GM12878 (cell line): ENCODE results near the gene SH3BP5. TPM values are rescaled to one million over a fixed set of nuclear protein-coding genes. Genes with fewer than 3 reads are reported as not detected.

Experiments
- ATAC-seq: fragments of 200-7000 bp; cut with Tn5 transposase; 3 replicates; pipeline ENCODE4 v1.9.1; 2020; ENCODE audit warnings: mild to moderate bottlenecking, moderate library complexity
- BruUV-seq: library from RNA; stranded (reverse); fragments of 400-500 nt; replicated peaks from 2 replicates; lab custom pipeline; 2021; lab: Mats Ljungman, UMichigan
- CTCF ChIA-PET: fragments of 300-600 bp; sonication (Branson Sonifier 250); formaldehyde crosslinking; extraction: SDS; loops from one replicate; lab custom pipeline; 2021; ENCODE audit warnings: inconsistent platforms; lab: Yijun Ruan, JAX
- POLR2A ChIA-PET: fragments of 350-600 bp; formaldehyde crosslinking; extraction: SDS; loops from one replicate; lab custom pipeline; 2021; ENCODE audit warnings: inconsistent platforms; lab: Charles Lee
- RAD21 ChIA-PET: fragments of 300-600 bp; sonication (Branson Sonifier 250); formaldehyde crosslinking; loops from one replicate; lab custom pipeline; 2023; ENCODE audit warnings: antibody characterized with exemption; ENCODE audit not compliant: unreplicated experiment; lab: Charles Lee
- SMC1A ChIA-PET: fragments of 300-600 bp; sonication (Branson Sonifier 250); formaldehyde crosslinking; loops from one replicate; lab custom pipeline; 2023; ENCODE audit not compliant: unreplicated experiment, uncharacterized antibody; lab: Charles Lee
- DNase-seq: peaks from one replicate; pipeline ENCODE4 v3.0.0-alpha.2; 2011; ENCODE audit warnings: low read depth, low spot score
- FAIRE-seq: peaks from 3 replicates; lab custom pipeline; 2011; peaks lifted over from hg19 to GRCh38; lab: Jason Lieb, UNC
- H2AFZ ChIP-seq: 2 replicates; pipeline ENCODE4 v1.6.0; 2011; ENCODE audit warnings: low read depth, low read length, control low read depth; ENCODE audit not compliant: control insufficient read depth
- H3K27ac ChIP-seq: 2 replicates; pipeline ENCODE4 v1.5.1; 2011; ENCODE audit warnings: control low read depth; ENCODE audit not compliant: control insufficient read depth, insufficient read depth
- H3K27me3 ChIP-seq, 2 experiments: replicated peaks in 1 of 2; 2 replicates each; pipeline versions ENCODE4 v1.6.0 to v1.6.1; 2011; ENCODE audit warnings: low read length in 1 of 2; ENCODE audit not compliant: control insufficient read depth in 2 of 2, insufficient read depth in 2 of 2
- H3K36me3 ChIP-seq, 2 experiments: 2 replicates each; pipeline ENCODE4 v1.5.1; 2011; ENCODE audit warnings: low read length in 1 of 2; ENCODE audit not compliant: control insufficient read depth in 2 of 2, insufficient read depth in 2 of 2
- H3K4me1 ChIP-seq: 2 replicates; pipeline ENCODE4 v1.6.1; 2011; ENCODE audit warnings: mild to moderate bottlenecking, low read length, moderate library complexity, mixed read lengths; ENCODE audit not compliant: control insufficient read depth, insufficient read depth
- H3K4me2 ChIP-seq: 2 replicates; pipeline ENCODE4 v1.6.0; 2011; ENCODE audit warnings: control low read depth; ENCODE audit not compliant: control insufficient read depth, insufficient read depth
- H3K4me3 ChIP-seq: fragments of 200-600 bp; sonication (generic); 2 replicates; pipeline ENCODE4 v1.5.1; 2016
- H3K79me2 ChIP-seq: 2 replicates; pipeline ENCODE4 v1.6.0; 2011; ENCODE audit warnings: low read length; ENCODE audit not compliant: control insufficient read depth, insufficient read depth
- H3K9ac ChIP-seq: 2 replicates; pipeline ENCODE4 v1.8.0; 2011; ENCODE audit warnings: low read length, control low read depth, mixed read lengths; ENCODE audit not compliant: control insufficient read depth, insufficient read depth
- H3K9me3 ChIP-seq: replicated peaks from 3 replicates; pipeline ENCODE4 v1.5.1; 2011; ENCODE audit warnings: mild to moderate bottlenecking, low read length; ENCODE audit not compliant: control insufficient read depth, insufficient read depth
- H4K20me1 ChIP-seq: 2 replicates; pipeline ENCODE4 v1.6.0; 2011; ENCODE audit not compliant: control insufficient read depth, insufficient read depth
- ATF7 ChIP-seq: fragments of 450-650 bp; IDR thresholded peaks from 2 replicates; pipeline ENCODE4 v1.6.1; 2016; ENCODE audit warnings: low read depth, mild to moderate bottlenecking
- BCL11A ChIP-seq: IDR thresholded peaks from 2 replicates; pipeline ENCODE4 v1.6.1; 2011; ENCODE audit warnings: low read depth, low read length
- CBX5 ChIP-seq: sonication (generic); IDR thresholded peaks from 2 replicates; pipeline ENCODE4 v1.6.1; 2016; ENCODE audit warnings: low read depth, moderate library complexity, mild to moderate bottlenecking, inconsistent platforms
- CHD1 ChIP-seq: IDR thresholded peaks from 2 replicates; pipeline ENCODE4 v1.6.1; 2012; ENCODE audit warnings: low read depth, low read length, improper control_type of control experiment
- CREB1 ChIP-seq: IDR thresholded peaks from 2 replicates; pipeline ENCODE4 v1.6.1; 2012; ENCODE audit warnings: low read depth, mild to moderate bottlenecking, inconsistent platforms
- EP300 ChIP-seq, 2 experiments: fragments of 150-350 bp in 1 of 2; IDR thresholded peaks; 2 replicates each; pipeline ENCODE4 v1.6.1; 2011 to 2012; ENCODE audit warnings: low read depth in 2 of 2, low read length in 2 of 2, borderline replicate concordance in 1 of 2, improper control_type of control experiment in 1 of 2, inconsistent platforms in 1 of 2; ENCODE audit not compliant: control insufficient read depth in 1 of 2
- FOS ChIP-seq: IDR thresholded peaks from 3 replicates; pipeline ENCODE4 v1.6.1; 2011; ENCODE audit warnings: borderline replicate concordance; ENCODE audit not compliant: insufficient read length; ENCODE audit errors: extremely low read depth
- IRF3 ChIP-seq: fragments of 450-650 bp; IDR thresholded peaks from 2 replicates; pipeline ENCODE4 v1.6.1; 2014; ENCODE audit warnings: mild to moderate bottlenecking
- MEF2B ChIP-seq: fragments of 450-650 bp; IDR thresholded peaks from 2 replicates; pipeline ENCODE4 v1.6.1; 2018; ENCODE audit warnings: mild to moderate bottlenecking, moderate library complexity; ENCODE audit not compliant: partially characterized antibody, poor library complexity, severe bottlenecking
- NBN ChIP-seq: fragments of 450-650 bp; IDR thresholded peaks from 2 replicates; pipeline ENCODE4 v1.6.1; 2016
- NFXL1 ChIP-seq: fragments of 450-650 bp; IDR thresholded peaks from 2 replicates; pipeline ENCODE4 v1.6.1; 2017; ENCODE audit warnings: antibody characterized with exemption, mild to moderate bottlenecking, borderline replicate concordance
- RFX5 ChIP-seq: IDR thresholded peaks from 2 replicates; pipeline ENCODE4 v1.6.1; 2011; ENCODE audit warnings: low read depth, low read length, improper control_type of control experiment
- ZNF217 ChIP-seq: fragments of 450-650 bp; IDR thresholded peaks from 2 replicates; pipeline ENCODE4 v1.6.1; 2017; ENCODE audit warnings: antibody characterized with exemption, mild to moderate bottlenecking
- ZNF24 ChIP-seq: fragments of 450-650 bp; IDR thresholded peaks from 2 replicates; pipeline ENCODE4 v1.6.1; 2017; ENCODE audit warnings: antibody characterized with exemption, mild to moderate bottlenecking
- in situ Hi-C: fragments of 300-500 bp; cut with MboI; formaldehyde crosslinking; loops from 9 replicates; pipeline ENCODE4 v1.14.3; 2018; ENCODE audit warnings: mixed read lengths
- intact Hi-C: fragments of 100-400 bp; cut with micrococcal nuclease; formaldehyde crosslinking; loops from one replicate; pipeline ENCODE4 v1.14.2; 2022; ENCODE audit not compliant: unreplicated experiment
- polyA plus RNA-seq, 11 experiments: library from polyadenylated mRNA; depleted of rRNA in 4 of 11; unstranded in 6 of 11; stranded (reverse) in 5 of 11; fragments of >200 nt; fragmentation: Nextera tagmentation in 4 of 11; fragmentation: Illumina TruSeq in 1 of 11; extraction: Ambion mirVana in 4 of 11; extraction: Trizol in 1 of 11; gene quantifications; 1 replicate in 1 of 11; 2 replicates in 10 of 11; pipeline versions ENCODE4 v1.2.1 to v1.2.3, GENCODE V29; 2011 to 2016; ENCODE audit warnings: inconsistent platforms in 2 of 11, missing spikeins in 2 of 11, low read depth in 1 of 11
- total RNA-seq, 4 experiments: library from RNA; depleted of rRNA in 3 of 4; stranded (reverse); fragments of >200 nt in 3 of 4; fragmentation: Illumina TruSeq in 1 of 4; extraction: Trizol in 1 of 4; gene quantifications; 2 replicates each; pipeline versions ENCODE4 v1.2.1 to v1.2.3, GENCODE V29; 2013 to 2021
- TF ChIP-seq, protein P1 (sequence below): fragments of 150-350 bp; IDR thresholded peaks from 2 replicates; pipeline ENCODE4 v1.6.1; 2016; ENCODE audit warnings: low read depth, low read length
- TF ChIP-seq, protein P2 (sequence below): fragments of 450-650 bp; conservative IDR thresholded peaks from 2 replicates; pipeline ENCODE4 v1.6.1; 2017; ENCODE audit warnings: mild to moderate bottlenecking, moderate library complexity

The SH3BP5 gene
- total and polyA plus RNA-seq, 10 of the 15 experiments (the other 5 are each of a cell fraction or from before 2014, with no cell fraction given), result 14.9 to 87.5 (median 43.7) TPM

GRCh38 chr3:15211937-15212336, 120.4 kb downstream of the SH3BP5 start:
- H3K36me3 ChIP-seq, result peaks cover 0 to 6% of the 10 kb centered on the region in 2 experiments; a peak in 2 of 4 replicates
- no peak overlapping the region for H3K27ac ChIP-seq
- no peaks in the 10 kb centered on the region for H4K20me1 ChIP-seq
- no peak overlapping the region for H3K9ac ChIP-seq
- intact Hi-C loops (no loop called here), in situ Hi-C loops (no loop called here)
- H3K4me2 ChIP-seq, result no peak overlapping the region
- ChIA-PET POLR2A (no interaction called here), RAD21 (no interaction called here), SMC1A (interaction anchor here (0.9 to 11.1 kb wide), 5 partner anchors 9 to 345 kb away, joined by 3 to 135 read pairs (median 3); no protein-coding TSS in a partner anchor), CTCF (interaction anchor here (1.1 to 4.9 kb wide), 3 partner anchors 11 to 214 kb away, joined by 3 to 31 read pairs (median 3); no protein-coding TSS in a partner anchor)
- H3K79me2 ChIP-seq, result peaks cover 28% of the 10 kb centered on the region
- H3K27me3 ChIP-seq, result no peaks in the 10 kb centered on the region
- no peak overlapping the region for H3K4me3 ChIP-seq
- no peak for ATAC-seq
- TF ChIP-seq NBN (no peak), NFXL1 (no peak), RFX5 (no peak), BCL11A (no peak), CBX5 (no peak), ZNF217 (no peak), MEF2B (no peak), ATF7 (no peak), IRF3 (no peak), EP300 (IDR thresholded peaks at IDR 0.05; ENCODE audit: borderline replicate concordance in 1 of 2, control insufficient read depth in 1 of 2, low read depth in 2 of 2, low read length in 2 of 2) (no peak), CREB1 (no peak), FOS (no peak), ZNF24 (no peak), CHD1 (no peak)
- TF ChIP-seq, protein P1, sequence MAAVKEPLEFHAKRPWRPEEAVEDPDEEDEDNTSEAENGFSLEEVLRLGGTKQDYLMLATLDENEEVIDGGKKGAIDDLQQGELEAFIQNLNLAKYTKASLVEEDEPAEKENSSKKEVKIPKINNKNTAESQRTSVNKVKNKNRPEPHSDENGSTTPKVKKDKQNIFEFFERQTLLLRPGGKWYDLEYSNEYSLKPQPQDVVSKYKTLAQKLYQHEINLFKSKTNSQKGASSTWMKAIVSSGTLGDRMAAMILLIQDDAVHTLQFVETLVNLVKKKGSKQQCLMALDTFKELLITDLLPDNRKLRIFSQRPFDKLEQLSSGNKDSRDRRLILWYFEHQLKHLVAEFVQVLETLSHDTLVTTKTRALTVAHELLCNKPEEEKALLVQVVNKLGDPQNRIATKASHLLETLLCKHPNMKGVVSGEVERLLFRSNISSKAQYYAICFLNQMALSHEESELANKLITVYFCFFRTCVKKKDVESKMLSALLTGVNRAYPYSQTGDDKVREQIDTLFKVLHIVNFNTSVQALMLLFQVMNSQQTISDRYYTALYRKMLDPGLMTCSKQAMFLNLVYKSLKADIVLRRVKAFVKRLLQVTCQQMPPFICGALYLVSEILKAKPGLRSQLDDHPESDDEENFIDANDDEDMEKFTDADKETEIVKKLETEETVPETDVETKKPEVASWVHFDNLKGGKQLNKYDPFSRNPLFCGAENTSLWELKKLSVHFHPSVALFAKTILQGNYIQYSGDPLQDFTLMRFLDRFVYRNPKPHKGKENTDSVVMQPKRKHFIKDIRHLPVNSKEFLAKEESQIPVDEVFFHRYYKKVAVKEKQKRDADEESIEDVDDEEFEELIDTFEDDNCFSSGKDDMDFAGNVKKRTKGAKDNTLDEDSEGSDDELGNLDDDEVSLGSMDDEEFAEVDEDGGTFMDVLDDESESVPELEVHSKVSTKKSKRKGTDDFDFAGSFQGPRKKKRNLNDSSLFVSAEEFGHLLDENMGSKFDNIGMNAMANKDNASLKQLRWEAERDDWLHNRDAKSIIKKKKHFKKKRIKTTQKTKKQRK, result no peak
- TF ChIP-seq, protein P2, sequence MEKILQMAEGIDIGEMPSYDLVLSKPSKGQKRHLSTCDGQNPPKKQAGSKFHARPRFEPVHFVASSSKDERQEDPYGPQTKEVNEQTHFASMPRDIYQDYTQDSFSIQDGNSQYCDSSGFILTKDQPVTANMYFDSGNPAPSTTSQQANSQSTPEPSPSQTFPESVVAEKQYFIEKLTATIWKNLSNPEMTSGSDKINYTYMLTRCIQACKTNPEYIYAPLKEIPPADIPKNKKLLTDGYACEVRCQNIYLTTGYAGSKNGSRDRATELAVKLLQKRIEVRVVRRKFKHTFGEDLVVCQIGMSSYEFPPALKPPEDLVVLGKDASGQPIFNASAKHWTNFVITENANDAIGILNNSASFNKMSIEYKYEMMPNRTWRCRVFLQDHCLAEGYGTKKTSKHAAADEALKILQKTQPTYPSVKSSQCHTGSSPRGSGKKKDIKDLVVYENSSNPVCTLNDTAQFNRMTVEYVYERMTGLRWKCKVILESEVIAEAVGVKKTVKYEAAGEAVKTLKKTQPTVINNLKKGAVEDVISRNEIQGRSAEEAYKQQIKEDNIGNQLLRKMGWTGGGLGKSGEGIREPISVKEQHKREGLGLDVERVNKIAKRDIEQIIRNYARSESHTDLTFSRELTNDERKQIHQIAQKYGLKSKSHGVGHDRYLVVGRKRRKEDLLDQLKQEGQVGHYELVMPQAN, result no peak
- no peak for FAIRE-seq
- H3K4me1 ChIP-seq, result peaks cover 7% of the 10 kb centered on the region; the same call in 1 of the 2 replicates
- DNase-seq, result no peak
- H3K9me3 ChIP-seq, result no peaks in the 10 kb centered on the region
- H2AFZ ChIP-seq, result no peak overlapping the region
- BruUV-seq, result no TSS peak
